ENCODE results near the gene PAX7. TPM values are rescaled to one million over a fixed set of nuclear protein-coding genes. Genes with fewer than 3 reads are reported as not detected.

The PAX7 gene
- total and polyA plus RNA-seq, 9 of the 15 experiments (the other 6 are each of a cell fraction or from before 2014, with no cell fraction given): not detected

DNA sequence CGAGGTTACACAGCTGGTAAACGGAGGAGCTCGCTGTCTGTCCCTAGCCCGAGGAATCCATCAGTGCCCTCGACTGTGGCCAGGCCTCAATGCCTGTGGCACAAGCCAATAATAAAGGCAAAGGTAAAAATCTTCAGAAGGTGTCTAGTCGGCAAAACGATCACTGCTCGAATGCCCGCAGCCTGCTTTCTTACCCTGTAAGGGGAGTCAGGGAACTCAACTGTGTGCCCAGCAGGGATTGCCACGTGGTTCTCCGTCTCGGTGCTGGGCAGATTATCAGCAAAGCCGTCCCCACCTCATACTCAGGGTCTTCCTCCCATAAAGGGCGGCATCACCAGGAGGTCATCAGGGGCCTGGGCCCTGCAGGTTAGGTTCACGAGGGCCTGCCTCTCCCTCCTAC lies 103.4 kb downstream of the PAX7 start:
- Histone ChIP-seq H3K4me2 (ENCODE audit: insufficient read depth, low read length) (no peak overlapping the region), H3K9me1 (ENCODE audit: control insufficient read depth, insufficient read depth, low read length) (peaks cover 3% of the 10 kb centered on the region), H3K4me1 (replicated peaks in 1 of 2; ENCODE audit: control insufficient read depth in 2 of 2, insufficient read depth in 2 of 2, low read length in 2 of 2) (no peaks in the 10 kb centered on the region), H2AFZ (ENCODE audit: low read depth, low read length) (no peak overlapping the region), H3K4me3 (no peak overlapping the region), H3K9ac (ENCODE audit: insufficient read depth in 1 of 2, low read depth in 2 of 2, low read length in 2 of 2) (peak overlapping the region in 1 of 2 experiments; percentile 6; a peak in 1 of 4 replicates), H3K27me3 (ENCODE audit: control insufficient read depth in 2 of 2, insufficient read depth in 2 of 2, low read length in 2 of 2) (peaks cover 47 to 84% of the 10 kb centered on the region in 2 experiments), H3K9me3 (replicated peaks; ENCODE audit: control insufficient read depth, insufficient read depth, low read depth, low read length) (no peaks in the 10 kb centered on the region), H3K36me3 (ENCODE audit: control insufficient read depth, insufficient read depth, low read length) (no peaks in the 10 kb centered on the region), H4K20me1 (replicated peaks; ENCODE audit: control insufficient read depth, insufficient read depth, low read length) (peaks cover 26% of the 10 kb centered on the region), H3K79me2 (ENCODE audit: control insufficient read depth, insufficient read depth, low read length) (no peaks in the 10 kb centered on the region), H3K27ac (ENCODE audit: extremely low read depth, low read depth, low read length) (no peak overlapping the region)
- under 1% methylated on average over 15 of the region's 15 CpGs for WGBS (ENCODE audit: insufficient coverage, low coverage, missing lambda C conversion rate)
- ChIA-PET POLR2A (no interaction called here), CTCF (ENCODE audit: low intra/inter-chr PET ratio) (no interaction called here)
- ATAC-seq (no peak), DNase-seq (ENCODE audit: extremely low read depth in 1 of 4, low spot score in 3 of 4) (no peak), FAIRE-seq (no peak)
- intact Hi-C loops (cut with micrococcal nuclease) (no loop called here), in situ Hi-C loops (cut with MboI) (no loop called here)
- no TSS peak for BruUV-seq (replicated peaks)
- TF ChIP-seq ZFPM2 (CRISPR knock-in tag; IDR thresholded peaks at IDR 0.05): no peak
- no peak for TF ChIP-seq DPF2 (IDR thresholded peaks at IDR 0.05)
- TF ChIP-seq, protein P1, sequence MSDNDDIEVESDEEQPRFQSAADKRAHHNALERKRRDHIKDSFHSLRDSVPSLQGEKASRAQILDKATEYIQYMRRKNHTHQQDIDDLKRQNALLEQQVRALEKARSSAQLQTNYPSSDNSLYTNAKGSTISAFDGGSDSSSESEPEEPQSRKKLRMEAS (CRISPR knock-in tag; IDR thresholded peaks at IDR 0.05): no peak
- no peak for TF ChIP-seq SREBF1 (IDR thresholded peaks at IDR 0.05; ENCODE audit: borderline replicate concordance, low read depth, low read length)
- no peak for TF ChIP-seq ZNF24 (IDR thresholded peaks at IDR 0.05)

DNA sequence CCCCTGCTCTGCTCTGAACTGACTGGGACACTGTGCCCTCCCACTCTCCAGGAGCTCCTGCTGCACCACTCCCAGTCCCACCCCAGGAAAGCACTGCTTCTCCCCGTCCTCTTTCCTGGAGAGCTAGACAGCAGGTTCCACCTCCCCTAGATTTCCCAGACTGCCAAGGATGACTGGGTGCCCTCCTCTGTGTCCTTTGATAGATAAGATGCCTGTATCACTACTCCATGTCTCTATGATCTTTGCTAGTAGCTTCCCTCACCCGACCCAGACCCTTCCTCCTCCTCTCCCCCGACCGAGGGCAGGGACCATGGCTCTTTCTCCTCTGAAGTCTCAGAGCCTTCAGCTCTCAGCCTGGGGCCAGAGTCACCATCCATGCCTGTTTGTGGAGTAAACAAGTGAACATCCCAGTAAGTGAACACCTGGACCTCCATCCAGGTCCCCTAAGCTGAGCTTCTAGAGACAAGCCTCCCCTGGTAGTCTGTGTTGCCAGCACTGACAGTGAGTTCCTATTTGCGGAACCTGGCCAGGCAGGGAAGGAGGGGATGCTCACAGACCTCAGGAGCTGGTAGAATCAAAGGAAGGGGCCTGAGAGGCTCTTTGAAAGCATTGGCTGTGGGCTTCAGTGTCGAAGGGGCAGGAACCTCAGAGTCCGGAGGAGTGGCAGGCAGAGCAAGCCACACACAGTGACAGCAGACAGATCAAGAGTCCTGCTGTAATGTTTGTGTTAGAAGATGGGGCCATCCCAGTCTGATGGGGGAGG lies 104.0 kb downstream of the PAX7 start:
- Histone ChIP-seq H3K9ac (ENCODE audit: insufficient read depth in 1 of 2, low read depth in 2 of 2, low read length in 2 of 2) (peak overlapping the region in 1 of 2 experiments; percentile 6; a peak in 1 of 4 replicates), H3K27me3 (ENCODE audit: control insufficient read depth in 2 of 2, insufficient read depth in 2 of 2, low read length in 2 of 2) (peaks cover 45 to 83% of the 10 kb centered on the region in 2 experiments), H3K4me1 (replicated peaks in 1 of 2; ENCODE audit: control insufficient read depth in 2 of 2, insufficient read depth in 2 of 2, low read length in 2 of 2) (no peaks in the 10 kb centered on the region), H4K20me1 (replicated peaks; ENCODE audit: control insufficient read depth, insufficient read depth, low read length) (peaks cover 26% of the 10 kb centered on the region), H3K9me3 (replicated peaks; ENCODE audit: control insufficient read depth, insufficient read depth, low read depth, low read length) (no peaks in the 10 kb centered on the region), H2AFZ (ENCODE audit: low read depth, low read length) (no peak overlapping the region), H3K4me2 (ENCODE audit: insufficient read depth, low read length) (no peak overlapping the region), H3K27ac (ENCODE audit: extremely low read depth, low read depth, low read length) (no peak overlapping the region), H3K79me2 (ENCODE audit: control insufficient read depth, insufficient read depth, low read length) (no peaks in the 10 kb centered on the region), H3K36me3 (ENCODE audit: control insufficient read depth, insufficient read depth, low read length) (no peaks in the 10 kb centered on the region), H3K4me3 (no peak overlapping the region), H3K9me1 (ENCODE audit: control insufficient read depth, insufficient read depth, low read length) (peaks cover 3% of the 10 kb centered on the region)
- 2% methylated on average over 7 of the region's 7 CpGs for WGBS (ENCODE audit: insufficient coverage, low coverage, missing lambda C conversion rate)
- FAIRE-seq (no peak), DNase-seq (ENCODE audit: extremely low read depth in 1 of 4, low spot score in 3 of 4) (no peak), ATAC-seq (no peak)
- POLR2A ChIA-PET: interaction anchor here (1.2 kb wide), 1 partner anchor 51 kb away, joined by 3 read pairs; no protein-coding TSS in a partner anchor
- CTCF ChIA-PET (ENCODE audit: low intra/inter-chr PET ratio): no interaction called here
- in situ Hi-C loops (cut with MboI) (no loop called here), intact Hi-C loops (cut with micrococcal nuclease) (no loop called here)
- no TSS peak for BruUV-seq (replicated peaks)
- TF ChIP-seq, protein P2, sequence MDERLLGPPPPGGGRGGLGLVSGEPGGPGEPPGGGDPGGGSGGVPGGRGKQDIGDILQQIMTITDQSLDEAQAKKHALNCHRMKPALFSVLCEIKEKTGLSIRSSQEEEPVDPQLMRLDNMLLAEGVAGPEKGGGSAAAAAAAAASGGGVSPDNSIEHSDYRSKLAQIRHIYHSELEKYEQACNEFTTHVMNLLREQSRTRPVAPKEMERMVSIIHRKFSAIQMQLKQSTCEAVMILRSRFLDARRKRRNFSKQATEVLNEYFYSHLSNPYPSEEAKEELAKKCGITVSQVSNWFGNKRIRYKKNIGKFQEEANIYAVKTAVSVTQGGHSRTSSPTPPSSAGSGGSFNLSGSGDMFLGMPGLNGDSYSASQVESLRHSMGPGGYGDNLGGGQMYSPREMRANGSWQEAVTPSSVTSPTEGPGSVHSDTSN (CRISPR knock-in tag; IDR thresholded peaks at IDR 0.05; ENCODE audit: low read depth): no peak
- TF ChIP-seq, protein P2 (tag; conservative IDR thresholded peaks at IDR 0.05; ENCODE audit: low read depth): no peak
- TF ChIP-seq NFIX (CRISPR knock-in tag; IDR thresholded peaks at IDR 0.05; ENCODE audit: low read depth) (no peak), ZNF79 (CRISPR knock-in tag; IDR thresholded peaks at IDR 0.05; ENCODE audit: low read depth) (no peak)
- TF ChIP-seq, protein P3, sequence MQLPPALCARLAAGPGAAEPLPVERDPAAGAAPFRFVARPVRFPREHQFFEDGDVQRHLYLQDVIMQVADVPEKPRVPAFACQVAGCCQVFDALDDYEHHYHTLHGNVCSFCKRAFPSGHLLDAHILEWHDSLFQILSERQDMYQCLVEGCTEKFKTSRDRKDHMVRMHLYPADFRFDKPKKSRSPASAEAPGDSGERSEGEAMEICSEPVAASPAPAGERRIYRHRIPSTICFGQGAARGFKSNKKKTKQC (CRISPR knock-in tag; IDR thresholded peaks at IDR 0.05): no peak
